NCI-H2081 (cell line): ENCODE data around the gene MARCHF2.

Experiments used
- DNase-seq, 2 experiments: peaks; one replicate each; lab custom pipeline; 2025; lab: John Stamatoyannopoulos, UW

The MARCHF2 gene

GRCh38 chr19:8387688-8388611, 25.2 kb upstream of the MARCHF2 start:
- DNase-seq: peak in 1 of 2 experiments; percentile 66

DNA sequence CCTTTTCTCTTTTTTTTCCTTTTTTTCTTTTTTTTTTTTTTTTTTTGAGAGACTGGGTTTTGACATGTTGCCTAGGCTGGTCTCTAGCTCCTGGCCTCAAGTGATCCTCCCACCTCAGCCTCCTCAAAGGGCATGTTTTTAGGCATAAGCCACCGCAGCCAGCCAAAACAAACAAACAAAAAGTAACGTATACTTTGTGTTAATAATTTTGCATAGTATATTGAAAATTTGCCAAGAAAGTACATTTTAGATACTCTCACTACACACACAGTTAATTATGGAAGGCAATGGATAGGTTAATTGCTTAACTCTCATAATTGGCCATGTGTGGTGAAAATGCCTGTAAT, 24.5 kb upstream of the MARCHF2 start:
- no peak for DNase-seq

GRCh38 chr19:8389891-8390616, 23.1 kb upstream of the MARCHF2 start, which contains the start of gene RAB11B:
Gene RAB11B, plus strand, starts transcription at chr19:8390360. Its CDS starts 57 bp downstream, at chr19:8390417.
- DNase-seq: peak; percentile 99 to 100

GRCh38 chr19:8390617-8390981, 22.5 kb upstream of the MARCHF2 start:
- peak; percentile 64 to 88 for DNase-seq

- DNase-seq: no peak
These were observed 21.7 kb upstream of the MARCHF2 start for GRCh38 chr19:8391198-8392016.

DNA sequence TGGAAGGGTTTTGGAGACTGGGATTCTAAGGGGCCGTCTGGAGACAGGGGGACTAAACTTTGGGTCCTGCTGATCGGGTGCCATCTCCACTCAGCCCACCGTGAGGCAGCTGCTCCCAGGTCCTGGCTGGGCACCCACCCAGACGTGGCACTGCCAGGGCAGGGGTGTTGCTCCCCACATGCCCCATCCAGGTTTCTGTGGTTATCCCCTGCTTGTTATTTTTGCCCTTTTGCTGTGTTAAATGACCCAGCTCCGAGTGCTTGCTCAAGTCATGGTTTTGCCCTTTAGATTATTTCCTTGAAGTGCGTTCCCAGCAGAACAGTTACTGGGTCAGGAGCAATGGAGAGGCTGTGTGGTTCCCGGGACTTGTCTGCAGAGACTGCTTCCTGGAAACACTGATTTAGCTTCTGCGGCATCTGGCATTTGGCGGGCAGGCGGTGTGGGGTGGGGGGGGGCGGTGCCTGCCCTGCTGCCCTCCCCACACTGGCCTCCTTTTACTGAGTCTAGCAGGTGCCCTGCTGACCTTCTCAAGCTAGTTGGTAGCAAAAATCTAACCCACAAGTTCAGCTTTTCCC, 21.0 kb upstream of the MARCHF2 start:
- no peak for DNase-seq

DNA sequence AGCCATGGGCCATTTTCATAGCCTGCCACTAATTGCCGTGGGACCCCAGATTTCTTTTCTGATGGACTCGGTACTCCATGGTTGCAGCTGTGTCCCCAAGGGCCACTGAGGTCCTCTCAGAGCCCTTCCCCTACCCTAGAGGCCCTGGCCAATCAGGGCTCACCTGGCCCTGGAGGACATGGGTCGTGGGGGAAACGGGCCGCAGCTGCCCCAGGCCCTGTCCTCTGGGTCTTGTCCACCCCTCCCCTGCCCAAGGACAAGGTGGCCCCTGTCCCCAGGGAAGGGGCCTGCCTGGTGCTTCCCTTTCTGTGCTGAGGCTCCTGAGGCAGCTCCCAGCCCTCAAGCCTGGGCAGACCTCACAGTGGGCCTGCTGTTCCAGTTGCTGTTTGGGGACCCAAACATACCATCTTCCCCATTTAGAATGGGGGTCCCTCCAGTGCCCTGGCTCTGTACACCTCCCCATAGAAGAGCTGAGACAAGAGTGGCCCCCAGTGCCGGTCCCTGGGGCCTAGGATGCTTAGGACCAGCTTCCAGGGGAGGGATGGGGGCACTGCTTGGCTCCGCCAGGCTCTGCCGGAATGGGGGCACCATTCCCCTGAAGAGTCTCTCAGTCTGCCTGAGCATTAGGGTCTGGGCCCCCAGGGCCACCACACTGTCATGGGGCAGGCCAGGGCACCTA, 19.8 kb upstream of the MARCHF2 start:
- DNase-seq: no peak

- no peak for DNase-seq
These were observed 19.2 kb upstream of the MARCHF2 start for GRCh38 chr19:8393871-8394250.

DNA sequence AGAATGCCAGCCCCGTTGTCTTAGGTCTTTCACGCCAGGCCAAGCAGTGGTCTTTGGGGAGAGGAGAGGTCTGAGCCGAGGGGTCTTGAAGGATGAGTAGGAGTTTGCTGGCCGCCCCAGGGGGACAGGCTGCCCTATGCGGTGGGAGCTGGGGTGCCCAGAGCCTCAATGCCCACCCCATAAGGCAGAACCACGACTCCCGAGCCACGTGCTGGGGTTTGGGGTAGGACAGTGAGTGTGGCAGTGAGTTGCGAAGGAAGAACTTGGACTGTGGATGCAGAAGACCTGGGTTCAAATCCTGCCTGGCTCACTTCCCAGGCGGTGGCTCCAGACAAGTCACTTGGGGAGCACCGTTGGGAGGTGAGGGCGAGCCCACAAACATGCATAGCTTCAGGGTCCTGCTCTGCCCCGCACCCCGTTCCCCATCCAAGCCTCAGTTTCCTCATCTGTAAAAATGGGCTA, 17.5 kb upstream of the MARCHF2 start:
- no peak for DNase-seq

- no peak for DNase-seq
These were observed 16.9 kb upstream of the MARCHF2 start for GRCh38 chr19:8396185-8396562.

GRCh38 chr19:8396563-8397203, 16.4 kb upstream of the MARCHF2 start:
- DNase-seq: peak in 1 of 2 experiments; percentile 3

DNA sequence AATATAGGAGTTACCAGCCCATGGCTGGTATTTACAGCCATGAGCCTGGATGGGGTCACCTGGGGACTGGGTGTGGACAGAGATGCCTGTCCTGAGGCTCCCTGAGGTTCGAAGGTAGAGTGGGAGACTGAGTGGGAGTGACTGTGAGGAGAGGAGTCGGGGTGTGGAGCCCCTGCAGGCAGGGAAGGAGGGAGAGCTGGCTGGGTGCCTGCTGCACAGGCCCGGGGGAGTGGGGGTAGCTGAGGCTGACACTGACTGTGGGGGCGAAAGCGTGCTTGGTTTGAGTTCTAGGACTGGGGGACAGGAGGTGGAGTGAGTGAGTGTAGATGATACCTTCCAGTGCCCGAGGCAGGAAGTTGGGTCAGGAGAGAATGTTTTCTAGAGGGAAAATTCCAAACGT, 15.8 kb upstream of the MARCHF2 start:
- DNase-seq: no peak

DNA sequence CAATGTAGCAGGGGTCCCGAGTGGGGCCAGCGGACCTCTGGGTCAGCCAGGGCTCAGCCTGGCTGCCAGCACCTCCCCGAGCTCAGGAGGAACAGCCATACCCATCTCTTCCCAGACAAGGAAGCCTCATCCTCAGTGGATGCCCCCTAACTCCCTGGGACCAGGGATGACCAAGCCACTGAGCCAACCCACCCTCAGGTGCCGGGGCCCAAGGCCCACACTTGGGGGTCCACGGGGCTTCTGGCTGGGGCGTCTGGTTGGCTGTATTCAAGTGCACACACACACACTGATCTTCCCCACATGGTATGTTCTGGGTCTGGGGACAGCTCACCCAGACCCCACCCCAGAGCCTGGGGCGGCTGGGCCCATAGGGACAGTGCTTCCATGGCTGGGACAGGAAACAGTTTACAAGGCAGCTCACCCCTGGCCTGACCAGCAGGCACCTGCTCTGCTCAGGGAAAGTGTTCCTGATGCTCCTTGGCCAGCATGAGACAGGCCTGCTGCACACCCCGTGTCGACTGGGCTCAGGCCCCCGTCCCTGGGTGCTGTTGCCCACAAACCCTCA, 15.3 kb upstream of the MARCHF2 start:
- no peak for DNase-seq

DNA sequence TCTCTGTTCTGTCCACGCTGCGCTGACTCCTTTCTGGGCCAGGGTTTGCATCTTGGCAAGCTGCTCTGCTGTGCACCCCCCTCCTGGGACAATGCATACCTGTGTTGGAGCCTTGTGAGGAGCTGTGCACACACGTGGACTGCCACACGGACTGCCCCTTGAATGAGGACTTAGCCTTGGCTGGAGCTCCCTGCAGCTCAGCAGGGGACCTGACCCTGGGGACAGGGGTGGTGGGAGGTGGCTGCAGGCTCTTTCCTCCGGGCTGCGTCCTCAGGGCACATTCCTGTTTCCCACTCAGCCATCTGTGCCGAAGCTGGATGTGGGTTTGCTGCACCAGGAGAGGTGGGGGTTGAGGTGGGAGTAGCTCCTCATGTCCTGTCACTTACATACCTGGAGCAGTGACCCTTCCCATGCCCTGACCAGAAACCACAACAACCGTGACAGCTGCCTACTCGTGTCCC, 14.8 kb upstream of the MARCHF2 start:
- DNase-seq: no peak

- no peak for DNase-seq
These were observed 13.4 kb upstream of the MARCHF2 start for GRCh38 chr19:8399681-8400188.

GRCh38 chr19:8401981-8402411, 11.1 kb upstream of the MARCHF2 start:
- no peak for DNase-seq

- DNase-seq: no peak
These were observed 9.8 kb upstream of the MARCHF2 start for GRCh38 chr19:8403098-8403819.

GRCh38 chr19:8403820-8404109, 9.3 kb upstream of the MARCHF2 start:
- DNase-seq: no peak

DNA sequence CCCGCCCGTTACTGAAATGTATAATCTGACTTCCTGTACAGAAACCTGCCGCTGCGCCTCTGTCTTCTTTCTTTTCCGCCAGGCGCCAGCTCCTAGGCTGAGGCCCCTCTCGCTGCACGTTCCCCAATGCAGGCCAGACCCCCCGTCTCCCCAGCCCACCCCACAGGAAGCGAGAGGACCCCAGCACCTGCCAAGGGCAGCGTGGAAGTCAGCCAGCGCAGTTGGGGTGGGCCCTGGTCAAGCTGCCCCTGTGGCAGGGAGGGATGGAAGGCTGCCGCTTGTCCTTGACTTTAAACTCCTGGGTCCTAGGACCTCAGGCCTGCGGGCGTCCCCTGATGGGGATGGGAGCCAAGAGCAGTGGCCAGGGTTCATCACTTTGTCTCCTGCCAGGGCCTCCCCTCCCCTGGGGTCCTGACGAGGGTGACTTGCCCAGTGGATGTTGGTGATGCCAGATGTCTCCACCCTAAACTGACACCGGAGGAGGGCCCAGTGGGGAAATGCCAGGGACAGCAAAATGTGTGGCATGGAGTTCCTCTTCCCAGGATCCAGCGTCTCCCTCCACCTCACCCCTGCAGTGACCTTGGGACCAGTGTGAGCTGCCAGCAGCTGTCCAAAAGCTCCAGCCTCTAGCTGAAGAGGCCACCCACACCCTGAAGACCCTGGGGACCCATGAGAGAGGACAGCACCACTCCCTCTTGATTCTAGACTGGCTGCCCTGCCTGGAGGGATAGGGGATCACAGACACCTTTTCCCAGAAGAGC, 8.5 kb upstream of the MARCHF2 start:
- DNase-seq: no peak
